GM18526 (cell line): ENCODE data around the gene ABCA8.

Source experiments
- POLR2A ChIP-seq: IDR thresholded peaks from 3 replicates; pipeline ENCODE4 v1.6.1; 2011; ENCODE audit not compliant: insufficient read length; ENCODE audit errors: extremely low read depth

The ABCA8 gene

DNA sequence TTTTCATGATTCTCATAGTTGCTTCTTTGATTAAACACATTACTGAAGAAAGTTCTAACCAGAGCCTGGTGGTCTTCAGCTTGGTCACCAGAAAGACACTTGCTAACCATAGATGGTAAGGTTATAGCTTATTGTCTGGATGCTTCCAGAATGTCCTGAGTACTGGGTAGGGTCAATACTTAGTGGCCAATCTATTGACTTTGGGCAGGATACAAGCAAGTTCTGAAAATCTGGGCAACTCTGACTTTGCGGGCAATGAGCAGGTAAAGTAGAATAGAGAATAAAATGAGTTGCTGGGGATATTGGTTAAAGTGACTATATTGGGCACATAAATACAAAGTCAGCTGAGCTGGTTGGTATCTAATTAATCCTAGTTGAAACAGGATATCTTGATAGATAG lies 63.0 kb downstream of the ABCA8 start:
- no peak for TF ChIP-seq POLR2A

DNA sequence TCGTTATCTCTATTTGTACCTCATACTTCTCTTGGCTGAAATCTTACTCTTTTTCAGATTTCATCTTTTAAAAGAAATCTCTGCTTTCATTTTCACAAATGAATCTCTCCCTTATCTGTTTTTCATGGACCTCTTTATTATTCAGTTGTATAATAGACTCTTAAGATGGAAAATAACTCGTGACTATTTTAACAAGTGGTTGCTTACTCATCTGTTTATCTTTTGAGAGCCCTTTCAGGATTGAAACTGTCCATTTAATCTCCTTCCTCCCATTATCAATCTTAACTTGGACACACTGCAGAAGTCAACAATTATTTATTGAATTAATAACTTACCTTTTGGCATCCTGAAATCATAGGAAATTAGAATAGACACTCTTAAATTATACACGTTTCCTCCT lies 68.8 kb downstream of the ABCA8 start:
- TF ChIP-seq POLR2A: no peak

DNA sequence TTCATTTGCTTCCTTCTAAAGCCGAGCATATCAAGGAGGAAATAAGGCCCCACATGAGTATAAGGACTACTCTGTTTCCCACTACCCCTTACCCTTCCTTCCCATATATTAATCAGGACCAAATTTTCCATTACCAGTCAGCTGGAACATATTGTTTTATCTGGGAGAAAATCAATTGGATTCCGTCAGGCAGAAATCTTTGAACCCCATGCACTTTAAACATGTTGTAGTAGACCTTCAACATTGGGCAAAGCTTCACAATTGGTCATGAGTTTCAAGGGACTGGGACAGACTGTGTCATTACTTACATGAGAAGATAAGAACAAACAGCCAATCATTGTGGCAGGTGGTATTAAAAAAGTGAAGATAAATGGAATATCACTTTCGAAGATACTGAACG lies 70.3 kb downstream of the ABCA8 start:
- TF ChIP-seq POLR2A: no peak

GRCh38 chr17:68878226-68878885 lies 76.8 kb downstream of the ABCA8 start:
- no peak for TF ChIP-seq POLR2A

- TF ChIP-seq POLR2A: no peak
Measured at GRCh38 chr17:68871447-68871846, 83.7 kb downstream of the ABCA8 start.

DNA sequence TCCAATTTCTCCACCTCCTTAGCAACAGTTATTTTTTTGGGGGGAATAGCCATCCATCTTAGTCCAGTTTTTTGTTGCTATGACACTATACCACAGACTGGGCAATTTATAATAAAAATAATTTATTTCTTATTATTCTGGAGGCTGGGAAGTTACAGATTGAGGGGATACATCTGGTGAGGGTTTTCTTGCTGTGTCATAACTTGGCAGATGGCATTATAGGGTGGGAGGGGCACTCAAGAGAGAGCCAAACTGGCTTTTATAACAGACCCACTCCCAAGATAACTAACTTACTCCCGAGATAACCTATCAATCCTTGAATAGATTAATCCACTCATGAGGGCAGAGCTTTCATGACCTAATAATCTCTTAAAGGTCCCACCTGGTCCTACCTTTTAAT lies 84.2 kb downstream of the ABCA8 start:
- no peak for TF ChIP-seq POLR2A

DNA sequence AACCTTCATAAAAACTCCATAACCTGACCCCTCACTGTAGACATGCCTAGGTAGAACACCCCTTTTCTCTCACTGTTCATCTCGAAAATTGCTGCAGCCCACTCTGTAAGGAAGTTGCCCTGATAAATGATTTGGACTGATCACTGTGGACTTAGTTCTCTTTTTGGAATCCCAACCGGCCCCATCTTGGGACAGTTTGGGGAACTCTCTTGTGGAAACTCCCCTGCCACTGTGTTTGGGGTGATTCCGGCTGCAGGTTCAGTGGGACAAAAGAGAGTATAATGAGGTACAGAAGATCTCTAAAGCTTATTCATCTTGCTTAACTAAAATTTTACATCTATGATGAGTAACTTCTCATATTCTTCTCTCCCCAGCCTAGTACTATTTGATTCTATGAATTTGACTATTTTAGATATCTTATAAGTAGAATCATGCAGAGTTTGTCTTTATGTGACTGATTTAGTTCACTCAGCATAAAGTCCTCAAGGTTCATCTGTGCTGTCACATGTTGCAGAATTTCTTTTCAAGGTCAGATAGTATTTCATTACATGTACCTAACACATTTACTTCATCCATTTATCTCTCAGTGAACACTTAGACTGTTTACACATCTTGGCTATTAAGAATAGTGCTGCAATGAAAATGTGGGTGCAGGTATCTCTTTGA lies 84.9 kb downstream of the ABCA8 start:
- no peak for TF ChIP-seq POLR2A

DNA sequence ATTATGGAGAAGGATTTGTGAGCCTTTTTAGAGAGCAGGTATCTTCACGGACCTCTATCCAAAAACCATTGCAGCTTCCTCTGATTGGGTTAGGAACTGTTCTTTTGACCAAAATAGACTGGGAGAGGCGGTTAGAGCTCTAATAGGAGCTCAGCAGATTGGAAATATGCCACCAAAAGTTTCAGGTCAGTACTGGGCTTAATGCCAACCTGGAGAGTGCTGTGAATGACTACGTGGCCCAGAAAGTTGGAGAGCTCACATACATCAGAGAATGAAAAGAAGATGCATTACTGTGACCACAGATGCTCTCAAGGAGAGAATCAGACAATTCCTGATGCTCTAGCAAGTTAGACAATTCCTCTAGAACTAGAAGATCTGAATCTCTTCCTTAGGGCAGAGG lies 86.5 kb downstream of the ABCA8 start:
- no peak for TF ChIP-seq POLR2A

DNA sequence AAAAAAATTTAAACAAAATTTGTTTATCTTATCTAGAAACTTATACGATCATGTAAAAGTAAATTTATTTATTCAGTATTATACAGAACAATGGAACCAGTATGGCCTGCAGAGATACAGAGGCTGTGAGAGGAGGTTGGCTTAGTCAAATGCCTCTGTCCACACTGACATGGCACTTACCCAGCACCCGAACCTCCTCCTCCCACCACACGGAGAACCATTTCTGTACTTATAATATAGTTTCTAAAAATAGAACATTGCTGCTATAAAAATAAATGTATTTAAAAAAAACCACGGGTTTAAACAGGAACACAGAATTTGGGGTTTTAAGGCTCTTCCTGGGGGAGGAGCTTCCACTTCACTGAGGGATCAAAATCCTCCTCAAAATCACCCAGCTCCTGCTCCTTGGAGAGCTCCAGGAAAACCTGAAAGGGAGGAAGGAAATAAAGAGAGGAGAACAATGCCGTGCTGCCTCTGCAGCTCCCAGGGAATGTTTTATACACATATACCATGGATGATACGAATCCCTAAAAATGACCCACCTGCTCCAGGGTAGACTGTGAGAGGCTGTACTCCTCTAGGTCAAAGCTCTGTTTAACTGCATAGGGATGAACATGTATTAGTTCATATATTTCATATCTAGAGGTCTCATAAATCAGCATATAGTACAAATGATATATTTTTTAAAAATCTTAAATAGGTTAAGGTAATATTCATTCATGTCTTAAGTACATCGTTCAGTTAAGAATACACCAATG lies 87.3 kb downstream of the ABCA8 start:
- no peak for TF ChIP-seq POLR2A

- no peak for TF ChIP-seq POLR2A
Measured at GRCh38 chr17:68865584-68865983, 89.6 kb downstream of the ABCA8 start.

DNA sequence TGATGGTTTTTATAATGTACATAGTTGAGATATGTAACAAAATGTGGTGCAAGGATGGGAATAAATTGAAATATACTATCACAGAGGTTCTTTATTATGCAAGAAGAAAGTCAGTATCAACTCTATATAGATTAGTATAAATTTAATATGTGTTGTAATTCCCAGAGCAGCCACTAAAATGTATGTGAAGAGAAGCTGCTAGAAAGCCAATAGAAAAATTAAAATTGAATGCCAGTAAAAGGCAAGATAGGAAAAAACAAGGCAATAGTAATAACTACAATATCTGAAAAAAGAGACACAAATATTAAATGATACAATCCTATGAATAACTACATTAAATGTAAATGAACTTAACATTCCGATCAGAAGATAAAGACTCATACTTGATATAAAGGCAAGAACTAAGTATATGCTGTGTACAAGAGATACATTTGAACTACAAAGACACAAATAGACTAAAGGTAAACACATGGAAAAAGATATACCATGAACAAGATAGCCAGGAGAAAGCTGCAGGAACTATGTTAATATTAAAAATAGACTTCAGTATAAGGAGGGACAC lies 92.0 kb downstream of the ABCA8 start:
- no peak for TF ChIP-seq POLR2A

GRCh38 chr17:68861602-68862001 lies 93.6 kb downstream of the ABCA8 start:
- no peak for TF ChIP-seq POLR2A

- TF ChIP-seq POLR2A: no peak
Measured at GRCh38 chr17:68860941-68861340, 94.3 kb downstream of the ABCA8 start.

DNA sequence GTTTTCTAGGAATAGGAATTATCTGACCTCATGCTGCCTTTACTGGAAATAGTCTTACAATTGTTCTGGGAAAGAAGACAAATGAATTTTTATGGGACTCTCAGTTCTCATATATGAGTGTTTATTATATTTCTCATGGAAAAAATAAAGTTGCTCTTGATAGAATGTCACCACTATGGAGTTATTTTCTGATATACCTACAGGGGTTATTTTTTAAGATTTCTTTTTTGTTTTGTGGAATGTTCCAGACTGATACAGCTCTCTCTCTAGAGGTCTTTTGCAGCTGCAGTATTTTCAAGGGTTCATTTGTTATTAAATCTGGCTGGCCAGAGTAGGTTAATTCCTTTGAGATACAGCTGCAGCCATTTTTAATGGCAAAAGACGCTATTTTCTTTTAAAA lies 100.7 kb downstream of the ABCA8 start:
- TF ChIP-seq POLR2A: no peak

DNA sequence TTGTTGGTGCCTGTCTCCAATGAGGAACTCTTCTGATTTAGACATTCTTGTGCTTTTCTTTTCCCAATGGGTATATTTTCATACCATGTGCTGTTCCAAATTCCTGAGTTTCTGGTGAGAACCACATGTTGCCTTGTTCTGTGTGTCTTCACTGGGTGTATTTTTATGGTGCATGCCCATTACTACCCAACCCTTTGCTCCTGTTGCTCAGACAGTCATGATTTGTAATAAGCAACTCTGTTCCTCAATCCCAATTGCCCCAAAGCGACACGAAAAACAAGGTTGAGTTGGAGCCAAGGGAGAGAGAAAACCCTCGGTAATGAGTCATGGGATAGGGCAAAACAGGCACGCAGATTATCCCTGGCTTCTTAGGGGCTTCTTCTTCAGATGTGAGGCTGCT lies 101.8 kb downstream of the ABCA8 start:
- TF ChIP-seq POLR2A: no peak

DNA sequence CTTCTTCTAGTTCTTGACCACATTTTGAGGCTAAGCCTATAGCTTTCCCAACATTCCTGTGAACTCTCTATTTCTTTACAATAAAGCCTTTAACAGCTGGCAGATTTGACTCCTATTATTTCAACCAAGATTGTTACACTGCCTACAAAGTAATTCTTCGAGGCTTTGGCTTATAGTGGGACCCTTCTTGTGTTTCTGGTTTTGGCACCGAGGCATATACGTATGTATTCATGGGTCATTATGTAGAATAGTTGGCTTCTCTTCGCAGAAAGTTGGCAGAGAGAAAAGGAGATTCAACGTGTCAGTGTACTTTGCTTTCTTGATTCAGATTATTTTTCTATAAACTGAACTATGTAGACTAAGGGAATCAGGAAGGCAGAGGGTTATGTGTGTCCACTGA lies 102.2 kb downstream of the ABCA8 start:
- TF ChIP-seq POLR2A: no peak
